ENCODE results near the gene RETREG2. TPM values are rescaled to one million over a fixed set of nuclear protein-coding genes. Genes with fewer than 3 reads are reported as not detected.

Gene RETREG2
- total and polyA plus RNA-seq, 2 of the 8 experiments (the other 6 are each of a cell fraction or from before 2014, with no cell fraction given) = 51.3 to 67.4 TPM

GRCh38 chr2:219214786-219215185 is 36.7 kb downstream of the RETREG2 start:
- no peak overlapping the region for H2AK5ac ChIP-seq (ENCODE audit: low read depth, low read length)
- CTCF ChIA-PET (ENCODE audit: partially characterized antibody) = interaction anchor here (0.8 to 1.8 kb wide), 2 partner anchors 30 to 34 kb away, joined by 3 to 4 read pairs; no protein-coding TSS in a partner anchor
- H3K4me3 ChIP-seq (ENCODE audit: extremely low read depth in 1 of 4, insufficient read depth in 2 of 4, low read depth in 3 of 4, low read length in 4 of 4) = no peak overlapping the region
- peaks cover 14% of the 10 kb centered on the region for H3K23me2 ChIP-seq (ENCODE audit: low read depth, low read length)
- H2AFZ ChIP-seq (ENCODE audit: low read length) = no peak overlapping the region
- H3K56ac ChIP-seq (replicated peaks; ENCODE audit: insufficient read length, low read depth, low read length) = no peak overlapping the region
- no peak overlapping the region for H4K8ac ChIP-seq (ENCODE audit: extremely low read depth, insufficient read depth, low read length)
- no peak overlapping the region for H3K23ac ChIP-seq (ENCODE audit: insufficient read length)
- H2BK20ac ChIP-seq (ENCODE audit: low read length) = no peak overlapping the region
- 93% methylated on average over 6 of the region's 6 CpGs; no CpG with 5 or more reads in 1 of the 2 experiments for WGBS, 2 experiments (ENCODE audit: extremely low coverage in 1 of 2, insufficient coverage in 1 of 2, insufficient read length in 1 of 2, insufficient replicate concordance in 2 of 2, low coverage in 1 of 2, low lambda C conversion rate in 2 of 2, missing lambda C conversion rate in 1 of 2)
- H2BK5ac ChIP-seq (ENCODE audit: low read depth, low read length) = no peak overlapping the region
- H3K36me3 ChIP-seq (ENCODE audit: control insufficient read depth in 2 of 4, insufficient read depth in 4 of 4, low read length in 3 of 4) = peaks cover 14 to 51% (median 29%) of the 10 kb centered on the region in 4 experiments
- no peak overlapping the region for H3K18ac ChIP-seq (ENCODE audit: extremely low read depth, low read length)
- FAIRE-seq = no peak
- H3K9me3 ChIP-seq (ENCODE audit: insufficient read depth in 2 of 2, low read depth in 1 of 2, low read length in 1 of 2) = no peaks in the 10 kb centered on the region
- H3K4ac ChIP-seq (replicated peaks; ENCODE audit: insufficient read length, low read depth, low read length) = no peak overlapping the region
- H2BK120ac ChIP-seq (replicated peaks; ENCODE audit: low read depth, low read length) = no peak overlapping the region
- H3K9ac ChIP-seq (replicated peaks in 1 of 4; ENCODE audit: extremely low read depth in 1 of 4, low read depth in 3 of 4, low read length in 3 of 4) = no peak overlapping the region
- H3K4me2 ChIP-seq (ENCODE audit: insufficient read depth in 1 of 2, low read depth in 2 of 2, low read length in 2 of 2) = no peak overlapping the region
- DNase-seq (ENCODE audit: low read depth in 1 of 2, low spot score in 2 of 2) = no peak
- no peak overlapping the region for H2BK15ac ChIP-seq (ENCODE audit: low read length)
- H3K79me2 ChIP-seq (ENCODE audit: control insufficient read depth in 1 of 2, insufficient read depth in 2 of 2, low read length in 2 of 2) = no peaks in the 10 kb centered on the region
- H3K4me1 ChIP-seq (replicated peaks in 1 of 4; ENCODE audit: control insufficient read depth in 3 of 4, insufficient read depth in 4 of 4, low read length in 3 of 4) = peaks cover 0 to 11% (median 6%) of the 10 kb centered on the region in 4 experiments; a peak in 3 of 7 replicates
- no peaks in the 10 kb centered on the region; a peak in 1 of 7 replicates for H3K27me3 ChIP-seq (replicated peaks in 1 of 4; ENCODE audit: control insufficient read depth in 3 of 4, extremely low read depth in 1 of 4, insufficient read depth in 3 of 4, low read length in 3 of 4)
- H3K79me1 ChIP-seq (ENCODE audit: low read depth, low read length) = no peaks in the 10 kb centered on the region
- H4K91ac ChIP-seq (replicated peaks; ENCODE audit: insufficient read length, low read length) = no peak overlapping the region
- POLR2A ChIA-PET (ENCODE audit: partially characterized antibody) = interaction anchor here (1.1 to 14.0 kb wide), 2 partner anchors 11 to 33 kb away, joined by 4 to 190 read pairs; partner anchors contain the start of genes GLB1L, STK16, TUBA4A and TUBA4B
- no peak overlapping the region for H4K5ac ChIP-seq (ENCODE audit: insufficient read length, low read depth, low read length)
- H4K20me1 ChIP-seq (replicated peaks in 1 of 2; ENCODE audit: control insufficient read depth in 1 of 2, insufficient read depth in 2 of 2, low read length in 2 of 2) = peaks cover 0 to 2% of the 10 kb centered on the region in 2 experiments
- H3K27ac ChIP-seq (ENCODE audit: low read depth, low read length) = no peak overlapping the region
- no peak overlapping the region for H2BK12ac ChIP-seq (ENCODE audit: low read depth, low read length)
- no peak overlapping the region for H3K14ac ChIP-seq (ENCODE audit: insufficient read length)
- no peak for TF ChIP-seq KDM1A (IDR thresholded peaks at IDR 0.05; ENCODE audit: borderline replicate concordance, low read length)
- no peak for TF ChIP-seq USF2 (IDR thresholded peaks at IDR 0.05; ENCODE audit: low read length)
- TF ChIP-seq CTCF (IDR thresholded peaks at IDR 0.05; ENCODE audit: control extremely low read depth in 1 of 3, insufficient read depth in 1 of 3, low read depth in 1 of 3, low read length in 3 of 3) = no peak
- no peak for TF ChIP-seq RXRA (IDR thresholded peaks at IDR 0.05; ENCODE audit: insufficient read depth, low read depth, low read length)
- no peak for TF ChIP-seq POLR2A (IDR thresholded peaks at IDR 0.05; ENCODE audit: control extremely low read depth in 1 of 2, low read depth in 2 of 2, low read length in 2 of 2)
- no peak for TF ChIP-seq CTBP2 (IDR thresholded peaks at IDR 0.05; ENCODE audit: borderline replicate concordance, insufficient read depth, insufficient read length, low read length)

Measured in H1 (cell line).